NCI-H2107 treated with DMSO at 0.1 percent for 48 hours (cell line): ENCODE data around the gene MYG1.
A peak's percentile ranks its signal among the peaks of the same experiment; 100 is the strongest.
"Not testable (repeated sequence)": the region's sequence is repeated elsewhere in the genome, so short reads cannot be mapped to it uniquely, and the experiment has no call there.

ENCODE experiments used
- DNase-seq: peaks from one replicate; lab custom pipeline; 2025; ENCODE audit not compliant: unreplicated experiment; lab: John Stamatoyannopoulos, UW

MYG1 gene

GRCh38 chr12:53325511-53326061 lies 26.1 kb downstream of the MYG1 start:
- no peak for DNase-seq

GRCh38 chr12:53326460-53327185 lies 27.1 kb downstream of the MYG1 start:
- DNase-seq, result no peak

GRCh38 chr12:53327435-53328042 lies 28.0 kb downstream of the MYG1 start:
- DNase-seq, result no peak

DNA sequence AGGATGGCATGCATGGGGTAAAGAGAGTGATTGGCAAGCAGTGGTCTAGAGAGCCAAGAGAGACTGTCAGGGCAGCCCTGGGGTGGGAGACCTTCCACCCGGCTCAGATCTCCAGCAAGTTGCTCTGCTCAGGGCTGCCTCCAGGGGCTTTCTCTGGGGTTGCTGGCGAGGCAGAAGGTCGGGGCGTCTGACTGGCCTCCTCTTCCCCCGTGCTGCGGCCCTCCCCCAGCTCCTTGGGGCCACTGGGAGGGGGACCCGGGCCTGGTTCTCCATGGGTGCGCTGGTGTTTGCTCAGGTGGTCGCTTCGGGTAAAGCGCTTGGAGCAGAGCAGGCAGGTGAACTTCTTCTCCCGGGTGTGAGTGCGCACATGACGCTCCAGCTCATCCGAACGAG lies 28.5 kb downstream of the MYG1 start:
- no peak for DNase-seq

- DNase-seq, result no peak
Measured at GRCh38 chr12:53330671-53331070, 31.2 kb downstream of the MYG1 start.

DNA sequence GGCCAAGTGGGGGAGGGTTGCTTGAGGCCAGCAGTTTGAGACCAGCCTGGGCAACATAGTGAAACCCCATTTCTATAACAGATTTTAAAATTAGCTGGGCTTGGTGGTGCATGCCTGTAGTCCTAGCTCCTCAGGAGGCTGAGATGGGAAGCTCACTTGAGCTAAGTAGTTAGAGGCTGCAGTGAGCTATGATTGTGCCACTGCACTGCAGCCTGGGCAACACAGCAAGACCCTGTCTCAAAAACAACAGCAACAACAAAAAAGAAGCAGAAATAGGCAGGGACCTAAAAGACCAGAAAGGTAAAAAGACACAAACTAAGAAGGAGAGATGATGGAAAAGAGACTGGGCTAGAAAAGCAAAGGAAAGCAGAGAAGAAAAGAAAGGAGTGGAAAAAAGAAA lies 32.8 kb downstream of the MYG1 start:
- DNase-seq, result not testable (repeated sequence)

GRCh38 chr12:53332744-53333143 lies 33.2 kb downstream of the MYG1 start:
- DNase-seq, result no peak

DNA sequence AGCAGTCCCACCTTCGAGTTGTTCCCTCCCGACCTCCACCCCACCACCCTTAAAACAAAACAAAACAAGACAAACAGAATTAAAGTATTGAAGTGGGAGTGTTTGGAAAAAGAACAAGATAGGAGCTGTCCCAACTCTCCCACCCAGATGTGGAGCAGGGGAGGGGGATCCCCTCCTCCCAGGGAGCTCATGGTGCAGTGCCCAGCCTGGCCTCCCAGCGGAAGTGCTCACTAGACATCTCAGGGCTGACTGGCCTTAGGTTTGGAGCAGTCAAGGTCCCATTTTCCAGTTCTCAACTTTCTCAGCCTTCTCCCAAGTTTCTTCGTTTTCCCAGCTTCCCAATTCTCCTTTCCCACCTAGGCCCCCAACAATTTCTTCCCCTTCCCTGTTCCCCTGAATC lies 33.8 kb downstream of the MYG1 start:
- DNase-seq, result no peak

- no peak for DNase-seq
Measured at GRCh38 chr12:53333845-53334244, 34.4 kb downstream of the MYG1 start.

- no peak for DNase-seq
Measured at GRCh38 chr12:53334822-53335221, 35.3 kb downstream of the MYG1 start.

DNA sequence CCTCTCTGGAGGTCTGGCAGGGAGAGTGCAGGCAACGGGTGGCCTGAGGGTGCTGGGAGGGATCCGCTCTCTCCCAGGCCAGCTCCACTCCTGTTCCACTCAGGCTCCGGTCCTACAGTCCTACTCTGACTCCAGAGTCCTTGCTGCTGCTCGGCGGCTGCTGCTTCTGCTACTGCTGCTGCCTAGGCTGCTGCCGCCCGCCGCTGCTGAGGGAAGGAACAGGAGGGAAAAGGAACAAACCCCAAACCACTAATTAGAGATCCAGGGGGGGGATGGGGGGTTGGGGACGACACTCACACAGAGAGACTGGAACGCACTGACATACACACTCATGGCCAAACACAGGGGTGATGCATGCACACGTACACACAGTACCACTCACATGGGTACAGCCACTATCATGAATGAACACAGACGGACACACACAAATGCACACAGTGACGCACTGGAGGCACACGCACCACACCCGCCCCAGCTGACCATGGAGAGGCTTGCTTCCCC lies 36.7 kb downstream of the MYG1 start, which contains the start of gene SP7:
SP7 (minus strand) TSS at position 174 of the 501 bp plus-strand sequence. CDS start 708 bp downstream, outside the sequence.
- no peak for DNase-seq

DNA sequence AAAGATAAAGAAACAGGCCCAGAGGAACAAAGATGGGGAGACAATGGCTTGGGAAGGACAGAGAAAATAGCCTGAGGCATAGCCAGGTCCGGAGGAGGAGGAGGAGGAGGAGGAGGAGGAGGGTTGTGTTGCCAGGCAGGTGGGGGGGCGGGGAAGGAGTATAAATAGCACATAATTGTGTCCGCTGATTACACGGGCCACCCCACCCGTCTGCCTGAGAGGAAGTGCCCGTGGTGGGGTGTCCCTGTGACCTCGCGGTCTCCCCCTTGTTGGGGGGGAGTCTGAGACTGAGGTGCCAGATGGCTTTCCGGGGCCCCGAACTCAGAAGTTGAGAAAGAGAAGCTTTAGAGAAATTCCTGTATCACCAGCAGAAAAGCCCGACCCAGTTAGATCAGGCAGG lies 38.5 kb downstream of the MYG1 start:
- no peak for DNase-seq

- DNase-seq, result no peak
Measured at GRCh38 chr12:53338916-53339315, 39.4 kb downstream of the MYG1 start.

DNA sequence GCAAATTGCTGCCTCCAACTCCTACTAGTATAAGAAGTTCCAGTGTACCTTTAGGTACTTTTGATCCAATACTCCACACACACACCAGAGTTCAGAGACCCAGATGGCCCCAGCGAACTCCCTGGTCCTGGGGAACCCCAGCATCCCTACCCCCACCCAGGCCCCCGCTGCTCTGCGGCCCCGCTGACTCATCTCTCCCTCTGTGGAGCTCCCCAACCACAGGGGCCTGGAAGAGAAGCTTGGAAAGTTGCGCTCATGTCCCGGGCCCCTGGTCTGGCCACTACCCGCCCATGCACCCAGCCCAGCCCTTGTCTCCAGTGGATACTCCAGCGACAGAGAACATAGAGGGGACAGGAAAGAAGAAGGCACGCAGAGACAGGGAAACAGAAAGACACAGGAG lies 40.9 kb downstream of the MYG1 start:
- DNase-seq, result no peak

DNA sequence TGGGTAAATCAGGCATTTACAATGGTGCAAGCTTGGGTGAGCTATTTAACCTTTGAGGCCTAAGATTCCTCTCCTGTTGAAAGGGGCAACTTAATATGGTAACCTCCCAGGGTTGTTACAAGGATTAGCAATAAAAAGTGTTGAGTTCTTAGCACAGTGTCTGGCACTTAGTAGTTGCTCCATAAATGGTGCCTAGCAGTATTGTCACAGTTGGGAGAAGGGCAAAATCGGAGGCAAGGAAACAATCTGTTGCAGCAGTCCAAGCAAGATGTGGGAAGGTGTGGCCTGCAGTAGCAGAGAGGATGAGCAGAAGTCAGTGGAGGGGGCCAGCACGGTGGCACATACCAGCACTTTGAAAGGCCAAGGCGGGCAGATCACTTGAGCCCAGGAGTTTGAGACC lies 44.0 kb downstream of the MYG1 start:
- no peak for DNase-seq

DNA sequence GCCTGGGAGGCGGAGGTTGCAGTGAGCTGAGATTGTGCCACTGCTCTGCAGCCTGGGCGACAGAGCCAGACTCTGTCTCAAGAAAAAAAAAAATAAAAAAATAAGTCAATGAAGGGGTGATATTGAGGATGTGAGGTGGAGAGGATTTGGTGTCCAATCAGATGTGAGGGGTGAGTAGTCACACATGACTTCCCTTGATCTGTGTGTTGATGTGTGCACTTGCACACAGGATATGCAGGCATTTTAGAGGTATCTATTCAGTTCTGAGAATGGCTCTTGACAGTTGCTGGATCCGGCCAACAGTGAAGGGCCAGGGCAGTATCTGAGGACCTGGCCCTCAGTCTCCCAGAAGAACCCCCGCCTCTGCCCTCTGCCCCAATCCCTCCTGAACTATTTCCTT lies 44.5 kb downstream of the MYG1 start:
- no peak for DNase-seq

- no peak for DNase-seq
Measured at GRCh38 chr12:53344487-53344823, 45.0 kb downstream of the MYG1 start.

- peak; percentile 45 for DNase-seq
Measured at GRCh38 chr12:53344824-53345485, 45.5 kb downstream of the MYG1 start.

GRCh38 chr12:53345486-53346188 lies 46.1 kb downstream of the MYG1 start:
- peak; percentile 65 for DNase-seq

- DNase-seq, result no peak
Measured at GRCh38 chr12:53346491-53346890, 47.0 kb downstream of the MYG1 start.

DNA sequence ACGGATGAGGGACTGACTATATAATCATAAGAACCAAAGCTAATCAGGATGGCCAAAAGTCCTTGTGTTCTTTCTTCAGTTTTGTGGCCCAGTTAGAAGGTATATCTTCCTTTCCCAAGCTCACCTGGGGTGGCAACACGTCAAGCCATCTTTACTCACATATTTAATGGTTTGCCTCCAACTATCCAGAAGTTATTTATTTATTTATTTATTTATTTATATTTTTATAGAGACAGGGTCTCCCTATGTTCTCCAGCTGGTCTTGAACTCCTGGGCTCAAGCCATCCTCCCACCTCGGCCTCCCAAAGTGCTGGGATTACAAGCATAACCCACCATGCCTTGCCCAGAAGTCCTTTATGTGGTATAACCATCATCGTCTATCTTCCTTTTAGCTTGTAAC lies 48.4 kb downstream of the MYG1 start:
- DNase-seq, result no peak
